CD4-positive, alpha-beta T cell treated with Interferon gamma for 1 hour (primary cell): ENCODE measurements around the gene SEMA5A.

Experiments
- DNase-seq: peaks from one replicate; pipeline ENCODE4 v3.0.0-alpha.2; 2020

Gene SEMA5A

DNA sequence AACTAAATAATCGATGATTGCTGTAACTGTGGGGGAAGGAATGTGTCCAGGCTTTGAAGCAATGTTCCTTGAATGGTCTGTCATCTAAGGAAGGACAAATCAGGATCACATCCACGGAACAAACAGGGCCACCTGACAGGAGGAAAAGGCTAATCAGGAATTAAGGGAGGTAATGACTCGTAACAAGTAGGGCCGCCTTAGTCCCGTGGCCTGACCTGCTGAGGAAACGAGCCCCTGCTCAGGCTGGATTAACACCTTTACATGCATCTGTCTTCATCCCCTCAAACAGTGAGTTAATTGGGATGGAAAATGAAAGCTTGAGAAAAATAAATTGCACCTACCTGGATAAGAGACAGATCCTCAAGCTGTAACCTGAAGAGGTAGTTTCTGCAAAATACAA lies 227.8 kb downstream of the SEMA5A start:
- no peak for DNase-seq

DNA sequence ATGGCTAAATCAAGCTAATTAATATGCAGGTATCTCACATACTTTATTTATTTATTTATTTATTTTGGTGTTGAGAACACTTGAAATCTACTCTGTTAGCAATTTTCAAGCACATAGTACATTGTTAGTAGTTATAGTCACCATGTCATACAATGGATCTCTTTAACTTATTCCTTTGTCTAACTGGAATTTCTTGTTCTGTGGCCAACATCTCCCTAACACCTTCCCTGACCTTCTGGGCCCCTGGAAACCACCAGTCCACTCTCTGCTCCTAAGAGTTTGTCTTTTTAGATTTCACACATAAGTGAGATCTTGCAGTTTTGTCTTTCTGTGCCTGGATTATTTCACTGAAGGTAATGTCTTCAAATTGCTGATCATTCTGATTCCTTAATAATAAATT lies 229.1 kb downstream of the SEMA5A start:
- no peak for DNase-seq

DNA sequence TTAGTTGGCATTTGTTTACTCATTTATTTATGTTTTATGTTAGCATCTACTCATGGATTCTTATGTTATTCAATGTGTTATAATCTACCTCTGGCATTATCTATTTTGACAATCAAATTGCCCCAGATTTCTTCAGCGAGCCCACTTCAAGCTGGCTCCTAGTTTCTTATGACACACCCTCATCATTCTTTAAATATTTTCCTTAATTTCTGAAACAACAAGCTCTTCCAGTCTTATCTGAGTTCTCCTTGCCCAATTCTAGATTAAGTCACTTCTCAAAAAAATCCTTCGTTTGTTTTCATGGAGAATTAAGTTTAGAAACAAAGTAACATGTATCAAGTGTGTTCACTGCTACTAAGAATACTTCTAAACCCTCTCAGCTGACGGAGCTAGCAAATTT lies 229.8 kb downstream of the SEMA5A start:
- DNase-seq, result no peak

DNA sequence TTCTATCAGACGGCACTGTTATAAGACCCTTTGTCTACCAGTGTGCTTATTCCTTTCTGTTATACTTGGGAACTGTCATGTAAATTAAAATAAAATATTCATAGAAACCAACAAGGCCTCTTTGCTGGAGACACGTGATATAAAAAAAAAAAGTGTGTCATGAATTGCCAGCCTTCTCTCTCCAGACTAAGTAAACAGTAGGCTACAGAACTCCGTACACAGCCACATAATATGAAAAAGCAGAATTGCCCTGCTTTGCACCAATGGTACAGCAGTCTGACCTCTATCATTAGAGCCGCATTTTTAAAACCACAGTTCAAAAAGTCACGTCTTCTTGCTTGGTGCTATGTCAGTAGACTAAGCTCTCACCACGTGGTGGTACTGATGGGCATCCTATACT lies 231.3 kb downstream of the SEMA5A start:
- DNase-seq, result no peak

DNA sequence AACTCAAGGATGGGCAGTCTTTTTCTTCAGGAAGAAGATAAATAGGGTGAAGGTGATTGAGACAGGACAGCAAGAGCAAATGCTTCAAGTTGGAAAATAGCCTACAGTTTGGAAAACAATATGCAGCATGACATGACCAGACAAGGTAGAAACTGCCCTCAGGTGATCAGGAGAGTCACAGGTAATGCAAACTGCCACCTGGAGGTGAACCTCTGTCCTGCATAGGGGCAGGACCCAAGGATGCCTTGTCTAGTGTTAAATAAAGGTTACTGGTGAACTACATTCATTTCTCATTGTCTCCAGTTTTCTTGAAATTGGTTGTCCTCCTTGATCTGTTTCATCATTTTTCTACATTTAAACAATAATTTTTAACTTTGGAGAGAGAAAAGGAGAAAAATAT lies 232.1 kb downstream of the SEMA5A start:
- no peak for DNase-seq

DNA sequence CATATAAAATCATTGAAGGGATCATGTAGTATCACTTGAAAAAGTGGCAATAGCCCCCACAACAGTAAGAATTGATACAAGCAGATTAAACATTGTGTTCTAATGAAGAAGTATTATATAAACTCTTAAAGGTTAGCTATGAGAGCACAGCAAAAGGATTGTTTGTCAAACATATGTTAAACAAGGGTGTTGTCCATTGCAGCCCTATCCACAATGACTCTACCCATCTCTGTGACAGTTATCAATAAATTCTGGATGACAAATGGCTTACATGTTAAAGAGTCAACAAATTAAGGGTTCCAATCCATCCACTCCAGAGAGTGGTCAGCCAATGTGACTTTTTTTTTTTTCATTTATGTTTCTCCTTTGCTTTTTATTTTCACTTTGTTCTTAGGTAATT lies 238.7 kb downstream of the SEMA5A start:
- DNase-seq, result no peak

DNA sequence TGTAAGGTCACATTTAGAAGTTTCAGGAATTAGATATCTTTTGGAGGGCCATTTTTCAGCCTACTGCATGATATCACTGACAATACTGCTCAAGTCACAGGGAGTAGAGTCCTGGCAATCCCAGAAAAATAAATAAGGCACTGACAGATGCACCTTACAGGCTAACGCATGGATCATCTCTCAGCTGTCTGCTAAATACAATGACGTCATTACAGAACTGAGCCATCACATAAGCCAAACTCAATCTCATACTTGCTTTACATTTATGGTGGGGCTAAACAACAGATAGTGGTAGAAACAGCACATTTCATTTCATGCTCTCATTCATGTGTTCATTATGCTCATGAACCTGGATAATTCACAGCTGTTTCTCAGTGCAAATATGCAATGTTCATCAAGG lies 243.7 kb downstream of the SEMA5A start:
- DNase-seq, result no peak

DNA sequence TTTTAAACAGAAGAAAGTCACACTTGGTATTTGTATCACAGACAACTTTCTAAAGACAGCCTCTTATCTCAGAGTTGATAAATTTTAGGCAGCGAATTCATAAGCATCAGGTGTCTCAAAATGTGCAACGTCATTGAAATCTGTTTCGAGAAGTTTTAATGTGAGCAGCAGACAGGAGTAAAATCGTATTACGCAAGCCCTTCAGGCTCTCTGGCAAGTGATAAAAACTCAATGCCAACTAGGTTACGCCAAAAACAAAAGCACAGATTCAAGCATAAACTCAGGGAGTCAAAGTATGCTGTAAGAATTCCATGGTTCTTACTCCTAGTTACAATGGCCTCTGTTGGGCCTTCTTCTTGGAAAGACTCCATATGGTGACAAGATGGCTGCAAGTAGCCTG lies 244.7 kb downstream of the SEMA5A start:
- DNase-seq, result no peak

DNA sequence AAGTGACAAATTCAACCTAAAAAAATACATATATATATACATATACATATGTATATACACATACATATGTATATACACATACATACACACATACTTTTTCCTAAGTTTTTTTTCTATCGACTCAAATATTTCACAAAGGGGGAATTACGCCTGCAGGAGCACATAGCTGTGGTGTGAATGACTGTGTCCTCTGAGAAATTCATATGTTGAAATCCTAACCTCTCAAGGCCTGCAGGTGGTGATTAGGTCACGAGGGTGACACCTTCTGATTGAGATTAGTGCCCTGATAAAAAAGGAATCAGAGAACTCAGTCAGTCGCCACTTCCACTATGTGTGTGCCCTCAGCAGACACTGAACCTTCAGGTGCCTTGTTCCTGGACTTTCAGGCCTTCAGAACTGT lies 248.7 kb downstream of the SEMA5A start:
- no peak for DNase-seq

DNA sequence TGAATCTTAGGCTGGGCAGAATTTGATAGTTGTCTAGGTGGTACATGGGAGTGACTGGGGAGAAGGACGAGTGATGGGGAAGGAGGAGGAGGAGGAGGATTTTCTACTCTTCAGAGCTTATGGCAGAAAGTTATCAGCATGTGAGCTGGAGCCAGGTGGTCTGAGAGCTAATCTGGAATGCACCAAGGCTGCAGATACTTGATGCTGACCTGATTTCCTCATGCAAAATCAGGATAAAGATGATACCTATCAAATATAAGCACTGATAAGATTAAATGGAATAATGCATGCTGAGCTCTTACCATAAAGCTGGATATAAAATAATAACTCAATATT lies 250.4 kb downstream of the SEMA5A start:
- no peak for DNase-seq

DNA sequence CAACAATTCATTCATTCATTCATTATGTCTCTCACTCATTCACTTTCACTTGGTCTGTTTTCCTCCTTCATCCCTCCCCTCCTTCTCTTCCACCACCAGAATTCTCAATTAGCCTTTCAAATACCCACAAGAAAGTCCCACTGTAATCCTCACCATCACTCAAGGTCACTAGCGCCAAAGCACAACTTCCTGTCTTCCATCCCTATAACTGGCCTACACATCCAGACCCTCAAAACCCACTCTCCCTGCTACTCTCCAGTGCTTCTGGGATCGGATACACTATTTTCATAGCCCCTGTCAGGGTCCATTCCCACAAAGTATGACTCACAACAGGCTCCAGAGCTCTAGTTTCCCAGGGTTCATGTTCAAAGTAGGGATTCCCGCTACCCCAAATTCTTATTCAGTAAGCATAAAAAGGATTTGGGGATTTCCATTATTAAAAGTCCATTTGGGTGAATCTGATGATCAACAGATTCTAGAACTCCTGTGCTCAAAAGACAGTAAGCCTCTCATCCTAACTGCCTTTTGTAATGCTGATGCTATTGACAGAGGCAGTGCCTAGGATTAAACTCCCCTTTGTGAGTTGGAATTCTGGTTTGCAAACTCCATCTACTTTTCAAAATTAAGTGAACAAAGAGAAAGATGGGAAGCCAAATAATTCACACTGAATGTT lies 250.9 kb downstream of the SEMA5A start:
- DNase-seq, result no peak

DNA sequence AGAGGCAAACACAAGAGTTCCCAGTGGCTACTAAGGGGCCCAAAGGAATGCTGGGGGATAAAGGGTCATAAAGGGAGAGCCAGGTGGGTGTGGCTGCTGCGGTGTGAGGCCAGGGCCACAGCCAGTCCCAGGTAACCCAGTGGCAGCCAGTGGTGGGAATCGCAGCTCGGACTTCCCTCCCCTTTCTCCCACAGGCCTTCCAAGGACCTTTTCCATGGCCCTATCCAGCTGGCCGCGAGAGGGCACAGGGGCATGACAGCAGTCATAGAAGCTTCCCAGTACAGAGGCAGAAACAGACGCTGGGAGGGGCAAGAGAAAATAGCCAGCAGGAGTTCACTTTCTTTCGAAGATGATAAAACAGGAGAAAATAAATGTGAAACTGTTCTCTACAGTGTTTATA lies 257.6 kb downstream of the SEMA5A start:
- DNase-seq, result no peak

DNA sequence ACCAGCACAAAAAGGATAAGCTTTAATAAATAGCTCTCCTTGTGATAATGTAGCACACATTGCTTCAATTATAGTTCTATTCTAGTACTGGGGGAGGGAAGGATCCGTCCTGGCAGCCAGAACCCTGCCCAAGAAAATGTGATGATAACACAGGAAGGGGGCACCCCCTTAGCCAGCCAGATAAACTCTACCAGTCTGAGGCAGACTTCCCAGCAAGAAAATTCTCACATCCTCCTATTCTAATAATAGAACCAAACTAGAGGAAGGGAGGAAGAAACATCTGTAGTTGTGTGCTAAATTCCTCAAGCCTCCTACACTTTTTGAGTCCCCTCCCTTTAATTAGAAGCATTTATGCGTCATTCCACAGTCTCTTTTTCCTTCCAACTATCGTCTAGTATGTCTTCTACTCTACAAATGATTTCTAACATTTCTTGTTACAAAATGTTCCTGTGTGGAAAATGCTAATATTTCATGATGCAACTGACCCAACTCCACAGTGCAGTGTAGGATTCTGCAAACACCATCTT lies 261.0 kb downstream of the SEMA5A start:
- DNase-seq, result no peak

DNA sequence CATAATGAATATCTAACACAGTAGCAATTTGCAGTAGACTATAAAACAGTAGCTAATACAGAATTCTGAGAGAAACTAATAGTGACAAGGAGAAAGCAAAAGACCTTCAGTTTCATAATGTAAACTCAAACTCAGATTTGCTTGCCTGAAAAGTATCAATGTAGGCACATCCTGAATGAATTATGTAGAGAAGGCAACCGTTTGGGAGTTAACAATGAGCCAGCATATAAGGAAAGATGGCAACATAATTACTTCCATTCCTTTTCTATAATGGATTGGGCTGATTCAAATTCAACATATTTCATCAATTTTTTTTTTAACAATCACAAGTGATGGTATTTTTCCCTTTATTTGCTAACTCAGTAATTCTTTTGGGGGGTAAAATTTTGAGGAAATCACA lies 261.6 kb downstream of the SEMA5A start:
- no peak for DNase-seq

DNA sequence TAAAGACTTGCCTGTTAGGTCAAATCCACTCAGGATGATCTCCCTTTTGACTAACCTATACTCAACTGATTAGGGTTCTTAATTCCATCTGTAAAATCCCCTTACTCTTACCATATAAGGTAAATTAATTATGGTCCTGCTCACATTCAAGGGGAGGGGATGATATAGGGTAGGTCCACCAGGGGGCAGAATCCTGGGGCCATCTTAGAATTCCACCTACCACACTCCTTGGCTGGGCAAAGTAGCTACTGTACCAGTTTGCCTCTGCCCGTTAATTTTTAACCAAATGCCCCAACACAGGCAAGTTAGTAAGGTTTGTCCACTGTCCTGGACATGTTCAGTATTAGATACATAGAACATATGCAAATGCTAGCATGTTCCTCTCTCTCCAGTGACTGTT lies 262.4 kb downstream of the SEMA5A start:
- no peak for DNase-seq

DNA sequence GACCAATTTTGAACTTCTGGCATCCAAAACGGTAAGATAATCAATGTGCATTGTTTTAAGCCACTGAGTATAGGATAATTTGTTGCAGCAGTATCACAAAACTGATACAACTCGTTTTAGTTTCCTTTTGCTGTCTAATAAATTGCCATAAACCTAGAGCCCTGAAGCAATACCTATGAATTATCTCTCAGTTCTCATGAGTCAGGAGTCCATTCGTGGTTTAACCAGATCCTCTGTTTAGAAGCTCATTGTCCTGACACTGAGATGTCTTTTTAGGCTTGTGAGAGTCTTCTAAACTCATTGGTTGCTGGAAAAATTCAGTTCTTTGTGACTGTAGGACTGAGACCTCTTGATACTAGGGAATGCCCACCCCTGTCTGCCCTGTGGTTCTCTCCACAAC lies 262.9 kb downstream of the SEMA5A start:
- no peak for DNase-seq

DNA sequence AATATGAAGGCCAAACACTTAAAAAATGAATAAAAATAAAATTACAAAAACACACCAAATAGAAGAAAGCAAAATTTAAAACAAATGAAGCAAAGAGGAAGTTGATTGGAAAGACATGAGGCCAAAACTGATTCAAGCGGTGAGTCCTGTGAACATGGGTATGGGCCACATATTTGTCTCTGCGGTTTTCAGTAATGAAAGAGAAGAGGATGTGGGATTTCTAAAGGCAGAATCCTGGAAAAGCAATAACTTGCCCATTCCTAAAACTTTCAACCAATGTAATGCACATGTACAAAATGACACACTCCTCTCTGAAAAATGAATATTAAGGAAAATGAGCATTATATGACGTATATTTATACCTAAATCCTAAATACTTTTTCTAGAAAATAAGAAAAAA lies 263.7 kb downstream of the SEMA5A start:
- no peak for DNase-seq

DNA sequence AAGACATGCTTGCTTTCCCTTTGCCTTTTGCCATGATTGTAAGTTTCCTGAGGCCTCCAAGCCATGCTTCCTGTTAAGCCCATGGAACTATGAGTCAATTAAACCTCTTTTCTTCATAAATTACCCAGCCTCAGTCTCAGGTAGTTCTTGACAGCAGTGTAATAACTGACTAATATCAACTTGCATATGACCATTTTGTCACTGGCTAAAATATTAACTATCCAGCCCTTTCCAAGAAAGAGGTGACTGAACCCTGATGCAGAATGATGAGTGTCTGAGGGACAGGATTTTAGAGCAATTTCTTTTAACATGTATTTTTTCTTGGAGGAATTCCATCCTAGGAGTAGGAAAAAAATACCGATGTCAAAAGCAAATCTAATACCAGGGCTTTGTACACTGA lies 266.1 kb downstream of the SEMA5A start:
- DNase-seq, result no peak

DNA sequence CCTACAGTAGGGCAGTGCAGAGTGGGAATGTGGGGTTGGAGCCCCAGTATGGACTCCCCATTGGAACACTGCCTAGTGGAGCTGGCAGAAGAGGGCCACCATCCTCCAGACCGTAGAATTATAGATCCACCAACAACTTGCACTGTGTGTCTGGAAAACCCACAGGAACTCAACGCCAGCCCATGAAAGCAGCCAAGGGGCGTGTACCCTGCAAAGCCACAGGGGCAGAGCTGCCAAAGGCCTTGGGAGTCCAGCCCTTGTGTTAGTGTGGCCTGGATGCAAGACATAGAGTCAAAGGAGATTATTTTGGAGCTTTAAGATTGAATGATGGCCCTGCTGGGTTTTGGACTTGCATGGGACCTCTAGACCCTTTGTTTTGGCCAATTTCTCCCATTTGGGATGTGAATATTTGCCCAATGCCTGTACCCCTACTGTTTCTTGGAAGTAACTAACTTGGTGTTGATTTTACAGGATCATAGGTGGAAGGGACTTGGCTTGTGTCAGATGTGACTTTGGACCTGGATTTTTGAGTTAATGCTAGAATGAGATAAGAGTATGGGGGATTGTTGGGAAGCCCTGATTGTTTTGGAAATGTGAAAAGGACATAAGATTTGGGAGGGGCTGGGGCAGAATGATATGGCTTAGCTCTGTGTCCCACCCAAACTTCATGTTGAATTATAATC lies 266.8 kb downstream of the SEMA5A start:
- DNase-seq, result no peak

DNA sequence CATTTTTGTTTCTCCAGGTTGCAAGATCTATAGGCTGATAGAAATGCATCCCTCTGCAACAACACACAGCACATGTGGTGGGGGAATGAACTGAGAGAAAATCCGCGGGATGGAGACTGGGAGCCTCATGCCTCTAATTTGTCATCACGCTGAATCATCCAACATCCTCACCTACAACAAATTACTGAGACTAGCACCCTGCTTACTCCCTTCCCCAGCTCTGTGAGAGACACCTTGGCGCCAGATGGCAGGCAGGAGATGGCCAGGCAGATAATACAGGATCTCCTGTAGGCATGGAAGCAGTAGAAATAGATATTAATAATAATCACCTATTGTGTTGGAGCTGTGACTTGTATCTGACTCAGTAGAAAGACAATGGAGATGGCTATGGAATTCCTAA lies 276.9 kb downstream of the SEMA5A start:
- no peak for DNase-seq

DNA sequence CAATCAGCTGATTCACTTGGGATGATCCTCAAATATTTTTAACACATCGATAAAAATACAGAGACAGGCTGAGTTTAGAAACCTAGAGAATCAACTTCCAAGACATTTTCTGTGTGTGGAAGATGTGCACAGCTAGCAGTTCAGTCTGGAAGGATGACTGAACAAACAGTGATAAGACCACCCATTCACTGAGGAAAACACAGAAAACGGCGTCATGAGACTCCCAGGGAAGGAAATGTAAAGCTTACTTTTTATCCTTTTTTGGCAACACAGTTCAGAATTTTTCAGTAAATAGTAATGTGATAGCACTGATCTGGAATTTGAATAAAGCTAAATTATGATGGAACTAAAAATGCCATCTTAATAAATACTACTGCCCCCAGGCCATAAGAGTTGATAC lies 277.6 kb downstream of the SEMA5A start:
- no peak for DNase-seq

DNA sequence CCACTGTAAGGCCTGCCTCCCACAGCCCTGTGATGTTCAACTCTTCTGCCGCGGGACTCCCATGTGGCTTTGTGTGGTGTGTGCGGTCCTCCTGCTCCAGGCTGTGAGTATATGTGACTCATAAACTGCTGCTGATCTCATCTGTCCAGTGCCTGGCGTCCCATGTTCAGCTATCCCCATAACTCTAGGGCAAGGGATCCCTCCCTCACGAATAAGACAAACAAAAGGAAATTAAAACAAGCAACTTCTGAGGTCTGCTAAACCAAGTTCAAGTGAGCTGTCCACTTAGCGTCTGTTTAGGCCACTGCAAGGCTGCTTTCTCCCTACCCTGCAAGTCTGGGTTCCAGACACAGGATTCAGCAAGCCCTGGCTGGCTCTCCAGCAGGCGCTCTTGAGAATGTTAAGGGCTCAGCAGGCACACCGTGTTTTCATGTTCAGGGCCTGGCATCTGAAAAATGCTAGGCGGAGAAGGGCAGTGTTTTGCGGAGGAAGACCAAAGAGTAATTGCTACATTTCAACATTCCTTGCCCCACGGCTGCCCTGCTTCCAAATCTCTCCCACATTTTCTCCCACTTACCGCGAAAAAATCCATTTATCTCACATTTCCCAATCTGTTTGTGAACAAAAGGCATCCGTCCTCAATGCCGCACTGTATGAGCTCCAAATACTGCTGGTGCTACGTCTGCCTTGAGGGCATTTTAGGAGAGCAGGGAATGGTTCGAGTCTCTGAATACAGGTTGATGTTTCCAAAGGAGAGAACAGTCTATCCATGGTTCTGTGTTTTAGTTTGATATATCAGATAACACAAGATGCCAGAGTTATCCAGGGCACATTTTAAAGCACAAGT lies 280.2 kb downstream of the SEMA5A start:
- DNase-seq, result no peak

DNA sequence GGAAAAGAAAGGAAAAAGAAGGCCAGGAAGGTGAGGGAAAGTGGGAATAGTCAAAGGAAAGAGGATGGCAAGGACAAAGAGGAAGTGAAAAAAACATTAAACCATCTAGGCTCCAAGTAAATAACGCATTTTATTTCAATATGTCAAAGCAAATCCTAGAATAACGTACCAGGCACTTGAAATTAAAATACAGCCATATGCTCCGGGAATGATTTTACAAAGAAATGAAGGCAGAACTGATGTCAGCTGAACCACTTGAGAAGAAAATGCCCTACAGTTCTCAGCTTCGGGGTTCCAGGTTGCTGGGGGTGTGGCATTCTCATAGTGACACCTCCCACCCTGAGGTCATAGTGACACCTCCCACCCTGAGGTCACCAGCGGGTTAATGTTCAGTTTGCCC lies 281.6 kb downstream of the SEMA5A start:
- no peak for DNase-seq

DNA sequence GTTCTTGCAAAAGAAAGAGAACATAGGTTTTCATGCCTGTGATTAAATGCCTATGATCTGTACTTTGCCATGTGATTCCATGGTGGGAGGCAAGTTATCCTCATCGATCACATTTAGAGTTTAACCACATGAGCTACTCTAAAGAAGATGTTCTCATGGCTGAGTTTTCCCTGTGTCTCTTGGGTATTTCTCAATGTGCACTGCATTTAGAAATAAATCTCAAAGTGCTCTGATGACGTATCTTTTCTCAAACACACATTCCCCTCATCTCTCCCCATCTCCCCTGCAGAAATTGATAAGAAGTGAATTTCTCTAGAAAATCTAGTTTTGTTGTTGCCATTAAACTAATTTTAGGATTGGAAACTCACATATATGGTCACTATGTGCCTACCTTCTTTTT lies 282.2 kb downstream of the SEMA5A start:
- DNase-seq, result no peak
